DND-41 (cell line): ENCODE results near the gene AKAP13.

ENCODE experiments used
- ATAC-seq: fragments of 200-7000 bp; cut with Tn5 transposase; 3 replicates; pipeline ENCODE4 v1.9.1; 2021; ENCODE audit warnings: low read depth; ENCODE audit not compliant: insufficient read depth
- DNase-seq: peaks from one replicate; pipeline ENCODE4 v3.0.0-alpha.2; 2020
- H2AFZ ChIP-seq: 2 replicates; pipeline ENCODE4 v1.6.0; 2012; ENCODE audit warnings: low read depth, low read length
- H3K27ac ChIP-seq: 2 replicates; pipeline ENCODE4 v1.5.1; 2012; ENCODE audit warnings: low read length, inconsistent platforms
- H3K27me3 ChIP-seq: fragments of 200-600 bp; sonication (generic); 2 replicates; pipeline ENCODE4 v1.6.0; 2012; ENCODE audit warnings: low read length, mild to moderate bottlenecking, inconsistent platforms; ENCODE audit not compliant: insufficient read depth, poor library complexity
- H3K36me3 ChIP-seq: 2 replicates; pipeline ENCODE4 v1.5.1; 2012; ENCODE audit warnings: low read length, inconsistent platforms; ENCODE audit not compliant: insufficient read depth
- H3K4me1 ChIP-seq: 2 replicates; pipeline ENCODE4 v1.5.1; 2012; ENCODE audit warnings: mild to moderate bottlenecking, low read length; ENCODE audit not compliant: insufficient read depth
- H3K4me2 ChIP-seq: 2 replicates; pipeline ENCODE4 v1.6.0; 2012; ENCODE audit warnings: mild to moderate bottlenecking, moderate library complexity, low read length, inconsistent platforms; ENCODE audit not compliant: insufficient read depth
- H3K4me3 ChIP-seq, 2 experiments: fragments of 200-600 bp in 1 of 2; shearing (Covaris generic) in 1 of 2; 2 replicates each; pipeline ENCODE4 v1.5.1; 2012 to 2016; ENCODE audit warnings: inconsistent platforms in 2 of 2, low read length in 2 of 2, mild to moderate bottlenecking in 2 of 2, low read depth in 1 of 2, moderate library complexity in 1 of 2
- H3K79me2 ChIP-seq: 2 replicates; pipeline ENCODE4 v1.6.0; 2012; ENCODE audit warnings: low read length, inconsistent platforms; ENCODE audit not compliant: insufficient read depth
- H3K9ac ChIP-seq: 2 replicates; pipeline ENCODE4 v1.6.0; 2012; ENCODE audit warnings: low read depth, mild to moderate bottlenecking, inconsistent platforms, low read length, moderate library complexity
- H3K9me3 ChIP-seq: 2 replicates; pipeline ENCODE4 v1.5.1; 2012; ENCODE audit warnings: low read length, moderate library complexity, mild to moderate bottlenecking, inconsistent platforms; ENCODE audit not compliant: insufficient read depth, severe bottlenecking
- H4K20me1 ChIP-seq: 2 replicates; pipeline ENCODE4 v1.6.0; 2012; ENCODE audit warnings: low read length; ENCODE audit not compliant: insufficient read depth
- EZH2 ChIP-seq: IDR thresholded peaks from 3 replicates; pipeline ENCODE4 v1.6.1; 2012; ENCODE audit warnings: borderline replicate concordance, low read depth, mild to moderate bottlenecking, moderate library complexity, low read length, inconsistent platforms; ENCODE audit not compliant: severe bottlenecking
- TF ChIP-seq, protein P1 (sequence below): IDR thresholded peaks from 2 replicates; pipeline ENCODE4 v1.5.1; 2012; ENCODE audit warnings: borderline replicate concordance, low read length, moderate library complexity, mild to moderate bottlenecking; ENCODE audit not compliant: poor library complexity, severe bottlenecking; ENCODE audit errors: extremely low read depth

Gene AKAP13

GRCh38 chr15:85422607-85423006 is 42.2 kb downstream of the AKAP13 start:
- ATAC-seq (no peak), DNase-seq (no peak)
- no peaks in the 10 kb centered on the region for H3K27me3 ChIP-seq
- H3K27ac ChIP-seq = no peak overlapping the region
- TF ChIP-seq, protein P1, sequence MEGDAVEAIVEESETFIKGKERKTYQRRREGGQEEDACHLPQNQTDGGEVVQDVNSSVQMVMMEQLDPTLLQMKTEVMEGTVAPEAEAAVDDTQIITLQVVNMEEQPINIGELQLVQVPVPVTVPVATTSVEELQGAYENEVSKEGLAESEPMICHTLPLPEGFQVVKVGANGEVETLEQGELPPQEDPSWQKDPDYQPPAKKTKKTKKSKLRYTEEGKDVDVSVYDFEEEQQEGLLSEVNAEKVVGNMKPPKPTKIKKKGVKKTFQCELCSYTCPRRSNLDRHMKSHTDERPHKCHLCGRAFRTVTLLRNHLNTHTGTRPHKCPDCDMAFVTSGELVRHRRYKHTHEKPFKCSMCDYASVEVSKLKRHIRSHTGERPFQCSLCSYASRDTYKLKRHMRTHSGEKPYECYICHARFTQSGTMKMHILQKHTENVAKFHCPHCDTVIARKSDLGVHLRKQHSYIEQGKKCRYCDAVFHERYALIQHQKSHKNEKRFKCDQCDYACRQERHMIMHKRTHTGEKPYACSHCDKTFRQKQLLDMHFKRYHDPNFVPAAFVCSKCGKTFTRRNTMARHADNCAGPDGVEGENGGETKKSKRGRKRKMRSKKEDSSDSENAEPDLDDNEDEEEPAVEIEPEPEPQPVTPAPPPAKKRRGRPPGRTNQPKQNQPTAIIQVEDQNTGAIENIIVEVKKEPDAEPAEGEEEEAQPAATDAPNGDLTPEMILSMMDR = no peak
- TF ChIP-seq EZH2 = no peak
- no peaks in the 10 kb centered on the region for H3K36me3 ChIP-seq
- H3K4me2 ChIP-seq = no peak overlapping the region
- no peaks in the 10 kb centered on the region; the same call in 1 of the 2 replicates for H4K20me1 ChIP-seq
- no peaks in the 10 kb centered on the region for H3K4me1 ChIP-seq
- H3K9me3 ChIP-seq = no peaks in the 10 kb centered on the region
- no peak overlapping the region for H2AFZ ChIP-seq
- no peak overlapping the region for H3K4me3 ChIP-seq
- H3K9ac ChIP-seq = no peak overlapping the region
- peaks cover 5% of the 10 kb centered on the region; the same call in 1 of the 2 replicates for H3K79me2 ChIP-seq

- Histone ChIP-seq H3K4me1 (no peaks in the 10 kb centered on the region), H3K79me2 (peaks cover 6% of the 10 kb centered on the region; the same call in 1 of the 2 replicates), H3K9me3 (no peaks in the 10 kb centered on the region), H3K27me3 (no peaks in the 10 kb centered on the region), H3K4me3 (no peak overlapping the region), H3K36me3 (no peaks in the 10 kb centered on the region), H4K20me1 (no peaks in the 10 kb centered on the region; the same call in 1 of the 2 replicates), H3K27ac (no peak overlapping the region), H2AFZ (no peak overlapping the region), H3K4me2 (no peak overlapping the region), H3K9ac (no peak overlapping the region)
- DNase-seq (no peak), ATAC-seq (no peak)
- TF ChIP-seq, protein P1 = no peak
- TF ChIP-seq EZH2 = no peak
These were observed 42.9 kb downstream of the AKAP13 start for GRCh38 chr15:85423256-85423655.

DNA sequence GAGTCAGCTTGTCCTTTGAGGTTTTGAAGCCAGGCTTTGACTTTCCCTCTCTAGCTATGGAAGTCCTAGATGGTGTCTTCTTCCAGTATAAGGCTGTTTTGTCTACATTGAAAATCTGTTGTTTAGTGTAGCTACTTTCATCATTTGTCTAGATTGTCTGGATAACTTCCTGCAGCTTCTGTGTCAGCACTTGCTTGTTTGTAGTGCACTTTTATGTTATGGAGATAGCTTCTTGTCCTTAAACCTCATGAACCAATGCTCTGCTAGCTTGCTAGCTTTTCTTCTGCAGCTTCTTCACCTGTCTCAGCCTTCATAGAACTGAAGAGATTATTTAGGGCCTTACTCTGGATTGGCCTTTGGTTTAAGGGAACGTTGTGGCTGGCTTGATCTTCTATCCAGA is 43.8 kb downstream of the AKAP13 start:
- Histone ChIP-seq H3K27me3 (no peaks in the 10 kb centered on the region), H3K4me2 (no peak overlapping the region), H3K79me2 (peaks cover 4% of the 10 kb centered on the region; the same call in 1 of the 2 replicates), H2AFZ (no peak overlapping the region), H3K9ac (no peak overlapping the region), H3K27ac (no peak overlapping the region), H4K20me1 (no peaks in the 10 kb centered on the region; the same call in 1 of the 2 replicates), H3K4me1 (no peaks in the 10 kb centered on the region), H3K36me3 (no peaks in the 10 kb centered on the region), H3K4me3 (no peak overlapping the region), H3K9me3 (no peaks in the 10 kb centered on the region)
- ATAC-seq = no peak
- no peak for DNase-seq
- TF ChIP-seq, protein P1 = no peak
- TF ChIP-seq EZH2 = no peak
